A673 (cell line): ENCODE results near the gene ADSL. TPM values are rescaled to one million over a fixed set of nuclear protein-coding genes. Genes with fewer than 3 reads are reported as not detected.

Experiments used
- BruUV-seq: library from RNA; stranded (reverse); fragments of 400-500 nt; replicated peaks from 2 replicates; lab custom pipeline; 2021; lab: Mats Ljungman, UMichigan
- CTCF ChIA-PET: fragments of 300-600 bp; sonication (Branson Sonifier 250); formaldehyde crosslinking; loops from one replicate; lab custom pipeline; 2022; ENCODE audit warnings: antibody characterized with exemption; lab: Charles Lee
- POLR2A ChIA-PET: fragments of 300-600 bp; sonication (Branson Sonifier 250); formaldehyde crosslinking; loops from one replicate; lab custom pipeline; 2022; ENCODE audit warnings: antibody characterized with exemption; ENCODE audit not compliant: low non-redundant PET; lab: Charles Lee
- DNase-seq: peaks from one replicate; pipeline ENCODE4 v3.0.0-alpha.2; 2015; ENCODE audit warnings: low spot score
- H3K27ac ChIP-seq: fragments of 200-600 bp; sonication (generic); 2 replicates; pipeline ENCODE4 v1.5.1; 2016; ENCODE audit warnings: mixed run types, low read depth, mild to moderate bottlenecking, mixed read lengths, antibody characterized with exemption, low read length; ENCODE audit not compliant: poor library complexity, severe bottlenecking
- H3K27me3 ChIP-seq: fragments of 200-600 bp; sonication (generic); replicated peaks from 2 replicates; pipeline ENCODE4 v1.6.1; 2017; ENCODE audit warnings: mixed run types, low read depth, mild to moderate bottlenecking, mixed read lengths, antibody characterized with exemption, low read length; ENCODE audit not compliant: insufficient read depth, poor library complexity
- H3K36me3 ChIP-seq: fragments of 200-600 bp; sonication (generic); 2 replicates; pipeline ENCODE4 v1.6.1; 2016; ENCODE audit warnings: mixed run types, mild to moderate bottlenecking, mixed read lengths, antibody characterized with exemption, low read length; ENCODE audit not compliant: insufficient read depth, poor library complexity, severe bottlenecking
- H3K4me1 ChIP-seq: fragments of 200-600 bp; sonication (generic); 2 replicates; pipeline ENCODE4 v1.6.1; 2017; ENCODE audit warnings: mixed run types, mild to moderate bottlenecking, mixed read lengths, antibody characterized with exemption, low read length; ENCODE audit not compliant: insufficient read depth, poor library complexity, severe bottlenecking
- H3K4me3 ChIP-seq: fragments of 200-600 bp; sonication (generic); 2 replicates; pipeline ENCODE4 v1.5.1; 2016; ENCODE audit warnings: low read depth, mixed run types, mild to moderate bottlenecking, mixed read lengths, low read length; ENCODE audit not compliant: poor library complexity, severe bottlenecking
- H3K9me3 ChIP-seq: fragments of 200-600 bp; sonication (generic); 2 replicates; pipeline ENCODE4 v1.6.1; 2016; ENCODE audit warnings: mixed run types, low read depth, mild to moderate bottlenecking, mixed read lengths, antibody characterized with exemption, low read length; ENCODE audit not compliant: poor library complexity, severe bottlenecking
- EZH2 ChIP-seq: fragments of 200-600 bp; sonication (generic); IDR thresholded peaks from 2 replicates; pipeline ENCODE4 v1.6.1; 2017; ENCODE audit warnings: borderline replicate concordance, low read depth, mild to moderate bottlenecking, mixed read lengths, antibody characterized with exemption, low read length; ENCODE audit not compliant: poor library complexity, severe bottlenecking
- intact Hi-C: fragments of 100-400 bp; cut with micrococcal nuclease; formaldehyde crosslinking; loops from one replicate; pipeline ENCODE4 v1.10.0; 2022; ENCODE audit not compliant: unreplicated experiment
- total RNA-seq: library from RNA; stranded (reverse); gene quantifications from 2 replicates; pipeline ENCODE4 v1.2.3, GENCODE V29; 2021
- TF ChIP-seq, protein P1 (sequence below): fragments of 300-800, 200-600 bp; sonication (generic); conservative IDR thresholded peaks from 2 replicates; pipeline ENCODE4 v1.5.1; 2017; ENCODE audit warnings: low read depth, mild to moderate bottlenecking, antibody characterized with exemption, low read length, moderate library complexity, mixed read lengths

The ADSL gene
- total RNA-seq, 1 experiment from 2014 or later = 133 TPM

DNA sequence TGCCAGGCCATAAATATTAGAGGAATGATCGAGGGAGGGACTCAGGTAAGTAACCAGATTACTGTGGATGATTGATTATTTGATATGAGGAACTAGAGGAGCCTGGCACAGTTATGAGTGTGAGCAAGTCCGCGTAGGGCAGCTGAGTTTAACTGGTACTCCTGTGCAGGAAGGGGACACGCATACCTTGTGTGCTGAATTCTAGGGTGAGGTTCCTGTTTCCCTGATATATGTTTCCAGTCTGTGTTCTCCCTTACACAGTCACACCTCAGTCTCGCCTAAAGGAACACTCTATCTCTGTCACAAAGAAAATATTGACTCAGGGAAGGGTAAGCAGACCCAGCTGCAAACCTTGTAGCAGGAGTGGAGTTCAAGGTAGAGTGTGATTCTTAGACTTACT is 41.4 kb downstream of the ADSL start:
- intact Hi-C loops = no loop called here
- ChIA-PET CTCF (no interaction called here), POLR2A (no interaction called here)
- H3K36me3 ChIP-seq = no peaks in the 10 kb centered on the region
- H3K4me1 ChIP-seq = peaks cover 33% of the 10 kb centered on the region
- no peaks in the 10 kb centered on the region for H3K27me3 ChIP-seq
- no peak for DNase-seq
- H3K4me3 ChIP-seq = no peak overlapping the region
- H3K27ac ChIP-seq = no peak overlapping the region
- BruUV-seq = no TSS peak
- no peaks in the 10 kb centered on the region for H3K9me3 ChIP-seq
- no peak for TF ChIP-seq EZH2

DNA sequence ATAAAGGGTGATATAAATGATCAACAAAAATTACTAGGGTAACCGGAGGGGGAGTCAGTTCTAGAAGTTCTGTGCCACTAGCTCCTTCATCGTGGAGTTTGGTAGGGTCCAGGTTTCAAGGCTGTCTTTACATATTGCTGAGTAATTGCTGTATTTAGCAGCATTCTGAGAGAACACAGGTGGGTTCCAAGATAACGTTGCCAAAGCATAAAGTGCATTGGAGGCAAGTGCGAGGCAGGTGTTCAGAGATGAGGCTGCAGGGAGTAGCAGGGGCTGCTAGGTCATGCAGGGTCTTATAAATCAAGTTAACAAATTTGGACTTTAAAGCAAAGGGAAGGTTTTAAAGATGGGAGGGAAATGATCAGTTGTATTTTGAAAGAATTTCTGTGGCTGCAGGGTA is 41.9 kb downstream of the ADSL start:
- Histone ChIP-seq H3K27ac (no peak overlapping the region), H3K4me3 (no peak overlapping the region), H3K4me1 (peaks cover 35% of the 10 kb centered on the region), H3K9me3 (no peaks in the 10 kb centered on the region), H3K27me3 (no peaks in the 10 kb centered on the region), H3K36me3 (no peaks in the 10 kb centered on the region)
- TF ChIP-seq EZH2 = no peak
- TF ChIP-seq, protein P1, sequence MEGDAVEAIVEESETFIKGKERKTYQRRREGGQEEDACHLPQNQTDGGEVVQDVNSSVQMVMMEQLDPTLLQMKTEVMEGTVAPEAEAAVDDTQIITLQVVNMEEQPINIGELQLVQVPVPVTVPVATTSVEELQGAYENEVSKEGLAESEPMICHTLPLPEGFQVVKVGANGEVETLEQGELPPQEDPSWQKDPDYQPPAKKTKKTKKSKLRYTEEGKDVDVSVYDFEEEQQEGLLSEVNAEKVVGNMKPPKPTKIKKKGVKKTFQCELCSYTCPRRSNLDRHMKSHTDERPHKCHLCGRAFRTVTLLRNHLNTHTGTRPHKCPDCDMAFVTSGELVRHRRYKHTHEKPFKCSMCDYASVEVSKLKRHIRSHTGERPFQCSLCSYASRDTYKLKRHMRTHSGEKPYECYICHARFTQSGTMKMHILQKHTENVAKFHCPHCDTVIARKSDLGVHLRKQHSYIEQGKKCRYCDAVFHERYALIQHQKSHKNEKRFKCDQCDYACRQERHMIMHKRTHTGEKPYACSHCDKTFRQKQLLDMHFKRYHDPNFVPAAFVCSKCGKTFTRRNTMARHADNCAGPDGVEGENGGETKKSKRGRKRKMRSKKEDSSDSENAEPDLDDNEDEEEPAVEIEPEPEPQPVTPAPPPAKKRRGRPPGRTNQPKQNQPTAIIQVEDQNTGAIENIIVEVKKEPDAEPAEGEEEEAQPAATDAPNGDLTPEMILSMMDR = no peak
- ChIA-PET POLR2A (no interaction called here), CTCF (no interaction called here)
- no peak for DNase-seq
- no TSS peak for BruUV-seq
- intact Hi-C loops = no loop called here

DNA sequence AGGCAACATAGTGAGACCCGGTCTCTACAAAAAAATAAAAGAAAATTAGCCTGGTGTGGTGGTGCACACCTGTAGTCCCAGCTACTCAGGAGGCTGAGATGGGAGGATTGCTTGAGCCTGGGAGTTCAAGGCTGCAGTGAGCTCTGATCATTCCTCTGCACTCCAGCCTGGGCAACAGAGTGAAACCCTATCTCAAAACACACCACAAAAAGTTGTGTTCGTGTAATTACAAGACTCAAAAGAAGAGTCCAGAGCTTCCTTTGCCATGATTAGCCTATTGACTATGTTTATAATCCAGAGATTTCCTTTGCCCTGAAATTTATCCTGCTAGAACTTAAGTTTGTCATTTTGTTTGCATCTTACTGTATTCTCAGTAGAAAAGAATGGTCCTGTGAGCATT is 45.1 kb downstream of the ADSL start:
- no peaks in the 10 kb centered on the region for H3K36me3 ChIP-seq
- intact Hi-C loops = no loop called here
- no peak for DNase-seq
- no peak for TF ChIP-seq EZH2
- TF ChIP-seq, protein P1 = no peak
- POLR2A ChIA-PET = no interaction called here
- CTCF ChIA-PET = no interaction called here
- BruUV-seq = no TSS peak
- H3K4me1 ChIP-seq = peaks cover 30% of the 10 kb centered on the region
- H3K4me3 ChIP-seq = no peak overlapping the region
- no peaks in the 10 kb centered on the region for H3K27me3 ChIP-seq
- peak overlapping the region; percentile 70 for H3K27ac ChIP-seq
- no peaks in the 10 kb centered on the region for H3K9me3 ChIP-seq

DNA sequence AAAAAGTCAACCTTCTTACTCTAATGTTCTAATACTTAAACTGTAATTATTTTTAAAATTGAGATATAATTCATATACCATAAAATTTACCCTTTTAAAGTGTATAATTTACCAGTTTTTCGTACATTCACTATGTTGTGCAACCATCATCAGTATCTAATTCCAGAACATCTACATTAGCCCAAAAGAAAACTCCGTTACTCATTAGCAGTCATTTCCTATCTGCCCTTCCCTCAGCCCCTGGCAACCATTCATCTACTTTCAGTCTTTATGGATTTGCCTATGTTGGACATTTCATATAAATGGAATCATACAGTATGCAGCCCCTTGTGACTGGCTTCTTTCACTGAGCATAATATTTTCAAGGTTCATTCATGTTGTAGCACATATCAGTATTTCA is 46.3 kb downstream of the ADSL start:
- CTCF ChIA-PET = no interaction called here

More for the DNA sequence above, 46.3 kb downstream of the ADSL start:
- no peaks in the 10 kb centered on the region for H3K9me3 ChIP-seq
- no peaks in the 10 kb centered on the region for H3K36me3 ChIP-seq
- intact Hi-C loops = no loop called here
- no peak overlapping the region for H3K27ac ChIP-seq
- TF ChIP-seq EZH2 = no peak
- TF ChIP-seq, protein P1 = no peak
- no peaks in the 10 kb centered on the region for H3K27me3 ChIP-seq
- H3K4me3 ChIP-seq = no peak overlapping the region
- POLR2A ChIA-PET = no interaction called here
- peaks cover 42% of the 10 kb centered on the region for H3K4me1 ChIP-seq
- no peak for DNase-seq
- no TSS peak for BruUV-seq
